Measurements from ENCODE around the gene USP7.

Gene USP7

DNA sequence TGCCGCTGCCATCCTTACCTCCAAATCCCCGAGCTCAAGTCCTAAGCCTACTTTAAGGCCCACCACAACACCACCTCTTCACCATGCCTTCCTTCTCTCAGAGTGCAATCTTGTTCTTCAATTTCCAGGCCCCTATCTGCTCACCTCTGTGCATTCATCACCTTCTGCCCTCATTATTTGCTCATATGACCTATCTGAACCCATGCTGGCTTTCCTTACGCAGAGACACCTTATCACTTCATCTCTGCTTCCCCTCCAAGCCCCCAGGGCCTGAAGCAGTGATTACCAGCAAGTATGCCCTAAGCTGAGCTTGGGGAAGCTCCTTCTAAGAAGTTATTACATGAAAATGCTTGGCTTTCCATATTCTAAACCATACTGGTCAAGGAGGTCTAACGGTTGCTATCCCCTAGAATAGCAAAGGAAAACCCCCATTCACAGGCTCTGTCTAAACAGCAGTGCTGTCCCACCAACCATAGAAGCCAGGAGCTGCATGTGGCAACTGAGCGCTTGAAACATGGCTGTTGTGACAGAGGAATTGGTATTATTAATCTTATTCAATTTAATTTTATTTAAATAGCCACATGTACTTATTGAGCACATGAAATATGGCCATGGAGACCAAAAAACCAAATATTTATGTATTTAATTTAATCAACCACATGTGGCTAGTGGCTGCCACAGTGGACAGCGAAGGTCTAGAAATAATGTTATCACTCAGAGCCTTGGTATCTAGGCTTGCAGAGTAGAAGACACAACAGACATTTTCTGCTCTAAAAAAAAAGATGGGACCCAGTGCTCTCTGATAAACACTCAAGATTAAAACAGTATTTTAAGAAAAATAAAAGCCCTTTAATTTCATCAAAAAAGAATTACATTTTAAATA lies 13.9 kb downstream of the USP7 start:
- Histone ChIP-seq H3K27me3 (ENCODE audit: insufficient read depth, low read depth) (no peaks in the 10 kb centered on the region), H4K20me1 (ENCODE audit: insufficient read depth) (peaks cover 92% of the 10 kb centered on the region), H3K9ac (no peak overlapping the region), H2AFZ (ENCODE audit: low read depth) (no peak overlapping the region), H3K27ac (peak overlapping the region; percentile 4; the same call in 1 of the 2 replicates), H3K4me1 (ENCODE audit: low read depth, poor library complexity, severe bottlenecking) (peaks cover 93% of the 10 kb centered on the region), H3K36me3 (ENCODE audit: insufficient read depth) (no peaks in the 10 kb centered on the region), H3K4me3 (IDR thresholded peaks at IDR 0.05; ENCODE audit: insufficient read depth, low read depth, low read length) (no peak overlapping the region), H3K4me2 (peak overlapping the region; percentile 49), H3K79me2 (ENCODE audit: insufficient read depth, low read depth) (peaks cover 95% of the 10 kb centered on the region)
- TF ChIP-seq, protein P1, sequence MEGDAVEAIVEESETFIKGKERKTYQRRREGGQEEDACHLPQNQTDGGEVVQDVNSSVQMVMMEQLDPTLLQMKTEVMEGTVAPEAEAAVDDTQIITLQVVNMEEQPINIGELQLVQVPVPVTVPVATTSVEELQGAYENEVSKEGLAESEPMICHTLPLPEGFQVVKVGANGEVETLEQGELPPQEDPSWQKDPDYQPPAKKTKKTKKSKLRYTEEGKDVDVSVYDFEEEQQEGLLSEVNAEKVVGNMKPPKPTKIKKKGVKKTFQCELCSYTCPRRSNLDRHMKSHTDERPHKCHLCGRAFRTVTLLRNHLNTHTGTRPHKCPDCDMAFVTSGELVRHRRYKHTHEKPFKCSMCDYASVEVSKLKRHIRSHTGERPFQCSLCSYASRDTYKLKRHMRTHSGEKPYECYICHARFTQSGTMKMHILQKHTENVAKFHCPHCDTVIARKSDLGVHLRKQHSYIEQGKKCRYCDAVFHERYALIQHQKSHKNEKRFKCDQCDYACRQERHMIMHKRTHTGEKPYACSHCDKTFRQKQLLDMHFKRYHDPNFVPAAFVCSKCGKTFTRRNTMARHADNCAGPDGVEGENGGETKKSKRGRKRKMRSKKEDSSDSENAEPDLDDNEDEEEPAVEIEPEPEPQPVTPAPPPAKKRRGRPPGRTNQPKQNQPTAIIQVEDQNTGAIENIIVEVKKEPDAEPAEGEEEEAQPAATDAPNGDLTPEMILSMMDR (conservative IDR thresholded peaks at IDR 0.05; ENCODE audit: low read depth, low read length) = no peak

DNA sequence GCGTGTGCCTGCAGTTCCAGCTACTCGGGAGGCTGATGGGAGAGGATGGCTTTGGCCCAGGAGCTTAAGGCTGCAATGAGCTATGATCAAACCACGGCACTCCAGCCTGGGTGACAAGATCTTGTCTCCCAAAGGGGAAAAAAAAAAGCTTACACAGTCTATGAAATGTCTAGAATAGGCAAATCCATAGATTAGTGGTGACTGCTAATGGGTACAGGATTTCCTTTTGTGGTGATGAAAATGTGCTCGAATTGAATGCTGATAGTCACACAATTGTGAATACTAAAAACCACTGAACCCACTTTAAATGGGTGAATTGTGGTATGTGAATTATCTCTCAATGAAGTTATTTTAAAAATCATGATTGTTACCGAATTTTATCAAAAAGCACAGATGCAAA lies 14.9 kb downstream of the USP7 start:
- TF ChIP-seq, protein P1 (conservative IDR thresholded peaks at IDR 0.05; ENCODE audit: low read depth, low read length) = no peak
- no peak overlapping the region for H3K4me3 ChIP-seq (IDR thresholded peaks at IDR 0.05; ENCODE audit: insufficient read depth, low read depth, low read length)
- H3K4me2 ChIP-seq = peak overlapping the region; percentile 49
- H2AFZ ChIP-seq (ENCODE audit: low read depth) = no peak overlapping the region
- H3K79me2 ChIP-seq (ENCODE audit: insufficient read depth, low read depth) = peaks cover 96% of the 10 kb centered on the region
- H3K36me3 ChIP-seq (ENCODE audit: insufficient read depth) = no peaks in the 10 kb centered on the region
- no peaks in the 10 kb centered on the region for H3K27me3 ChIP-seq (ENCODE audit: insufficient read depth, low read depth)
- peaks cover 94% of the 10 kb centered on the region for H4K20me1 ChIP-seq (ENCODE audit: insufficient read depth)
- H3K4me1 ChIP-seq (ENCODE audit: low read depth, poor library complexity, severe bottlenecking) = peaks cover 95% of the 10 kb centered on the region
- H3K27ac ChIP-seq = no peak overlapping the region
- no peak overlapping the region for H3K9ac ChIP-seq

DNA sequence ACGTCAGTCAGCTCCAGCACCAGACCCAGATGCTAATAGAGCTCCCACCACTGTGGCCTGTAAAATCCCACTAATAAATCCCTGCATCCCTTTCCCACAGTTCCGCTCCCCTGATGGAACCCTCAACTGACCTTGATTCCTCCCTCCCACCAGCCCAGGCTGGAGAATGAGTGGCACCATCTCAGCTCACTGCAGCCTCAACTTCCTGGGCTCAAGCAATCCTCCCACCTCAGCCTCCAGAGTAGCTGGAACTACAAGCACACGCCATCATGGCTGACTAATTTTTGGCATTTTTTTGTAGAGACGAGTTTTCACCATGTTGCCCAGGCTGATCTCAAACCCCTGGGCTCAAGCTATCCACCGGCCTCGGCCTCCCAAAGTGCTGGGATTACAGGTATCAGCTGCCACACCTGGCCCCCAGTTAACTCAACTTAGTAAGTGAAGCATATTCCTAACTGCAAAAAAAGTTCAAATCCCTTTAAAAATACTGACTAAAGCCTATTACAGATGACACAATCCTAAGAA lies 15.6 kb downstream of the USP7 start:
- Histone ChIP-seq H3K79me2 (ENCODE audit: insufficient read depth, low read depth) (peaks cover 100% of the 10 kb centered on the region), H3K27ac (no peak overlapping the region), H3K4me2 (no peak overlapping the region; the same call in 1 of the 2 replicates), H2AFZ (ENCODE audit: low read depth) (no peak overlapping the region), H4K20me1 (ENCODE audit: insufficient read depth) (peaks cover 99% of the 10 kb centered on the region), H3K27me3 (ENCODE audit: insufficient read depth, low read depth) (no peaks in the 10 kb centered on the region), H3K4me1 (ENCODE audit: low read depth, poor library complexity, severe bottlenecking) (peaks cover 97% of the 10 kb centered on the region), H3K4me3 (IDR thresholded peaks at IDR 0.05; ENCODE audit: insufficient read depth, low read depth, low read length) (no peak overlapping the region), H3K36me3 (ENCODE audit: insufficient read depth) (no peaks in the 10 kb centered on the region), H3K9ac (no peak overlapping the region)
- TF ChIP-seq, protein P1 (conservative IDR thresholded peaks at IDR 0.05; ENCODE audit: low read depth, low read length) = no peak

DNA sequence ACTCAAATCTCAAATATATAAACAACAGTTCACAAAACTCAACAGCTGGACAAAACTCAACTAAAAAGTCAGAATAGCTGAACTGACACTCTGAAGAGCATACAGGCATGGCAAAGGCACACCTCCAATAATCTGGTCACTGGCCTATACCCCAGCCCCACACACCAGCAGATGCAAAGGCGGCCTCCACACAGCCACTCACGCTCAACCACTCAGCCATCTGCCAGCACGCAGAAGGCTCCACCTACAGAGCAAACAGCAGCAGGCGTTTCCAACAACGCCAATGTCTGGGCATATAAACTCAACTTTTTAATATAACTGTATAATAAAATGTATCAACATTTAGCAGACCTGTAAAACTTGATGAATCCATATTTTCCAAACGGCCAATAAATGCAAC lies 17.2 kb downstream of the USP7 start:
- H3K4me2 ChIP-seq = no peak overlapping the region; the same call in 1 of the 2 replicates
- H3K4me1 ChIP-seq (ENCODE audit: low read depth, poor library complexity, severe bottlenecking) = peaks cover 81% of the 10 kb centered on the region
- H3K36me3 ChIP-seq (ENCODE audit: insufficient read depth) = no peaks in the 10 kb centered on the region
- peaks cover 100% of the 10 kb centered on the region for H3K79me2 ChIP-seq (ENCODE audit: insufficient read depth, low read depth)
- no peak overlapping the region for H2AFZ ChIP-seq (ENCODE audit: low read depth)
- no peak overlapping the region for H3K4me3 ChIP-seq (IDR thresholded peaks at IDR 0.05; ENCODE audit: insufficient read depth, low read depth, low read length)
- H3K27me3 ChIP-seq (ENCODE audit: insufficient read depth, low read depth) = no peaks in the 10 kb centered on the region
- TF ChIP-seq, protein P1 (conservative IDR thresholded peaks at IDR 0.05; ENCODE audit: low read depth, low read length) = no peak
- H4K20me1 ChIP-seq (ENCODE audit: insufficient read depth) = peaks cover 98% of the 10 kb centered on the region
- no peak overlapping the region for H3K27ac ChIP-seq
- H3K9ac ChIP-seq = no peak overlapping the region
